Hindlimb muscle (tissue), 1 donor: ENCODE results near the gene SEMA3D. TPM values are rescaled to one million over a fixed set of nuclear protein-coding genes. Genes with fewer than 3 reads are reported as not detected.

ENCODE experiments used
- DNase-seq: peaks from one replicate; pipeline ENCODE4 v3.0.0-alpha.2; 2013
- polyA plus RNA-seq: library from polyadenylated mRNA; unstranded; fragments of 120-200 nt; gene quantifications from one replicate; pipeline ENCODE4 v1.2.1, GENCODE V29; 2013; ENCODE audit not compliant: insufficient read length

SEMA3D gene
- polyA plus RNA-seq, 1 donor, result 12.3 TPM

- peak; percentile 54 for DNase-seq
Measured at GRCh38 chr7:85184599-85185423, 2.0 kb downstream of the SEMA3D start.

GRCh38 chr7:85183296-85183695 is 3.6 kb downstream of the SEMA3D start:
- no peak for DNase-seq

GRCh38 chr7:85178531-85179298 is 8.1 kb downstream of the SEMA3D start:
- no peak for DNase-seq

- DNase-seq, result no peak
Measured at GRCh38 chr7:85177316-85177715, 9.5 kb downstream of the SEMA3D start.

GRCh38 chr7:85176197-85176596 is 10.7 kb downstream of the SEMA3D start:
- DNase-seq, result no peak

- no peak for DNase-seq
Measured at GRCh38 chr7:85175217-85175616, 11.6 kb downstream of the SEMA3D start.

GRCh38 chr7:85172530-85172941 is 14.3 kb downstream of the SEMA3D start:
- DNase-seq, result peak; percentile 56

GRCh38 chr7:85167636-85168035 is 19.2 kb downstream of the SEMA3D start:
- no peak for DNase-seq

- no peak for DNase-seq
Measured at GRCh38 chr7:85165263-85165662, 21.6 kb downstream of the SEMA3D start.

GRCh38 chr7:85164376-85164775 is 22.5 kb downstream of the SEMA3D start:
- DNase-seq, result no peak

- peak; percentile 48 for DNase-seq
Measured at GRCh38 chr7:85162721-85163120, 24.1 kb downstream of the SEMA3D start.

GRCh38 chr7:85160223-85160622 is 26.6 kb downstream of the SEMA3D start:
- DNase-seq, result no peak

- no peak for DNase-seq
Measured at GRCh38 chr7:85159003-85159402, 27.9 kb downstream of the SEMA3D start.

- no peak for DNase-seq
Measured at GRCh38 chr7:85156661-85157208, 30.1 kb downstream of the SEMA3D start.

- DNase-seq, result no peak
Measured at GRCh38 chr7:85154282-85154937, 32.4 kb downstream of the SEMA3D start.

- no peak for DNase-seq
Measured at GRCh38 chr7:85153715-85154114, 33.1 kb downstream of the SEMA3D start.

- no peak for DNase-seq
Measured at GRCh38 chr7:85150624-85151023, 36.2 kb downstream of the SEMA3D start.

- DNase-seq, result no peak
Measured at GRCh38 chr7:85144771-85145170, 42.1 kb downstream of the SEMA3D start.

- no peak for DNase-seq
Measured at GRCh38 chr7:85135977-85136376, 50.9 kb downstream of the SEMA3D start.

GRCh38 chr7:85133560-85133959 is 53.3 kb downstream of the SEMA3D start:
- no peak for DNase-seq

GRCh38 chr7:85133006-85133405 is 53.9 kb downstream of the SEMA3D start:
- DNase-seq, result no peak

- no peak for DNase-seq
Measured at GRCh38 chr7:85130702-85131101, 56.2 kb downstream of the SEMA3D start.

GRCh38 chr7:85126383-85126782 is 60.5 kb downstream of the SEMA3D start:
- no peak for DNase-seq
